PC-3 (cell line): ENCODE measurements around the gene POLR2E.

ENCODE experiments used
- CTCF ChIP-seq: fragments of 300-600 bp; sonication (generic); conservative IDR thresholded peaks from 2 replicates; pipeline ENCODE4 v1.5.1; 2017; ENCODE audit warnings: antibody characterized with exemption, low read depth, mild to moderate bottlenecking, low read length
- EZH2phosphoT487 ChIP-seq: fragments of 300-600 bp; sonication (generic); IDR thresholded peaks from 2 replicates; pipeline ENCODE4 v1.6.1; 2018; ENCODE audit warnings: mild to moderate bottlenecking, antibody characterized with exemption, low read length, borderline replicate concordance

GRCh38 chr19:1087813-1088415 is 7.3 kb downstream of the POLR2E start:
- no peak for TF ChIP-seq CTCF
- TF ChIP-seq EZH2phosphoT487, result no peak
